ENCODE data around the gene FNTB. TPM values are rescaled to one million over a fixed set of nuclear protein-coding genes. Genes with fewer than 3 reads are reported as not detected.

FNTB gene
- total and polyA plus RNA-seq, 2 experiments from 2014 or later, result 18.1 to 24.3 TPM

- TF ChIP-seq EZH2 (IDR thresholded peaks at IDR 0.05; ENCODE audit: borderline replicate concordance) (no peak), EZH2phosphoT487 (IDR thresholded peaks at IDR 0.05; ENCODE audit: low read depth, severe bottlenecking, unreplicated experiment) (no peak), CTCF (IDR thresholded peaks at IDR 0.05; ENCODE audit: poor library complexity) (no peak)
- Histone ChIP-seq H3K27me3 (no peaks in the 10 kb centered on the region), H4K20me1 (ENCODE audit: insufficient read depth, poor library complexity, severe bottlenecking) (no peaks in the 10 kb centered on the region), H3K9me2 (replicated peaks; ENCODE audit: insufficient read depth) (no peaks in the 10 kb centered on the region), H3K4me2 (no peak overlapping the region), H3K9me3 (ENCODE audit: low read depth) (no peaks in the 10 kb centered on the region), H2AFZ (no peak overlapping the region), H3K4me3 (no peak overlapping the region), H3K79me2 (no peaks in the 10 kb centered on the region), H3K36me3 (replicated peaks; ENCODE audit: insufficient read depth, low read depth) (no peaks in the 10 kb centered on the region), H3K4me1 (ENCODE audit: insufficient read depth) (no peaks in the 10 kb centered on the region), H3K27ac (no peak overlapping the region)
- WGBS (ENCODE audit: low lambda C conversion rate, missing lambda C conversion rate), result 86% methylated on average over 8 of the region's 8 CpGs
- DNase-seq (ENCODE audit: low spot score), result no peak
Observed at GRCh38 chr14:65042731-65043372, 56.2 kb downstream of the FNTB start.

GRCh38 chr14:65043893-65044595, 57.3 kb downstream of the FNTB start:
- no peaks in the 10 kb centered on the region for H3K79me2 ChIP-seq
- no peak for TF ChIP-seq CTCF (IDR thresholded peaks at IDR 0.05; ENCODE audit: poor library complexity)
- TF ChIP-seq EZH2phosphoT487 (IDR thresholded peaks at IDR 0.05; ENCODE audit: low read depth, severe bottlenecking, unreplicated experiment), result no peak
- no peak for TF ChIP-seq EZH2 (IDR thresholded peaks at IDR 0.05; ENCODE audit: borderline replicate concordance)
- H3K27ac ChIP-seq, result no peak overlapping the region
- no peaks in the 10 kb centered on the region for H3K9me3 ChIP-seq (ENCODE audit: low read depth)
- WGBS (ENCODE audit: low lambda C conversion rate, missing lambda C conversion rate), result 95% methylated on average over 12 of the region's 12 CpGs
- no peaks in the 10 kb centered on the region for H3K36me3 ChIP-seq (replicated peaks; ENCODE audit: insufficient read depth, low read depth)
- DNase-seq (ENCODE audit: low spot score), result no peak
- H3K4me2 ChIP-seq, result no peak overlapping the region
- no peak overlapping the region for H3K4me3 ChIP-seq
- H4K20me1 ChIP-seq (ENCODE audit: insufficient read depth, poor library complexity, severe bottlenecking), result no peaks in the 10 kb centered on the region
- H3K4me1 ChIP-seq (ENCODE audit: insufficient read depth), result no peaks in the 10 kb centered on the region
- H3K9me2 ChIP-seq (replicated peaks; ENCODE audit: insufficient read depth), result no peaks in the 10 kb centered on the region
- no peak overlapping the region for H2AFZ ChIP-seq
- no peaks in the 10 kb centered on the region for H3K27me3 ChIP-seq

GRCh38 chr14:65044596-65044959, 57.9 kb downstream of the FNTB start:
- Histone ChIP-seq H3K27ac (no peak overlapping the region), H4K20me1 (ENCODE audit: insufficient read depth, poor library complexity, severe bottlenecking) (no peaks in the 10 kb centered on the region), H3K4me3 (no peak overlapping the region), H3K79me2 (no peaks in the 10 kb centered on the region), H3K9me2 (replicated peaks; ENCODE audit: insufficient read depth) (no peaks in the 10 kb centered on the region), H3K4me1 (ENCODE audit: insufficient read depth) (no peaks in the 10 kb centered on the region), H2AFZ (no peak overlapping the region), H3K36me3 (replicated peaks; ENCODE audit: insufficient read depth, low read depth) (no peaks in the 10 kb centered on the region), H3K9me3 (ENCODE audit: low read depth) (no peaks in the 10 kb centered on the region), H3K4me2 (no peak overlapping the region), H3K27me3 (no peaks in the 10 kb centered on the region)
- DNase-seq (ENCODE audit: low spot score), result no peak
- 94% methylated on average over 9 of the region's 9 CpGs for WGBS (ENCODE audit: low lambda C conversion rate, missing lambda C conversion rate)
- no peak for TF ChIP-seq EZH2 (IDR thresholded peaks at IDR 0.05; ENCODE audit: borderline replicate concordance)

- Histone ChIP-seq H3K9me3 (ENCODE audit: low read depth) (no peaks in the 10 kb centered on the region), H3K79me2 (no peaks in the 10 kb centered on the region), H3K27ac (no peak overlapping the region), H3K4me3 (no peak overlapping the region), H2AFZ (no peak overlapping the region), H3K36me3 (replicated peaks; ENCODE audit: insufficient read depth, low read depth) (no peaks in the 10 kb centered on the region), H3K27me3 (no peaks in the 10 kb centered on the region), H4K20me1 (ENCODE audit: insufficient read depth, poor library complexity, severe bottlenecking) (no peaks in the 10 kb centered on the region), H3K9me2 (replicated peaks; ENCODE audit: insufficient read depth) (no peaks in the 10 kb centered on the region), H3K4me1 (ENCODE audit: insufficient read depth) (no peaks in the 10 kb centered on the region), H3K4me2 (no peak overlapping the region)
- DNase-seq (ENCODE audit: low spot score), result no peak
- no peak for TF ChIP-seq EZH2 (IDR thresholded peaks at IDR 0.05; ENCODE audit: borderline replicate concordance)
- 99% methylated on average over 5 of the region's 5 CpGs for WGBS (ENCODE audit: low lambda C conversion rate, missing lambda C conversion rate)
Observed at GRCh38 chr14:65045006-65045405, 58.3 kb downstream of the FNTB start.

Measured in hepatocyte (in vitro differentiated cells).